ENCODE data around the gene CRMP1. TPM values are rescaled to one million over a fixed set of nuclear protein-coding genes. Genes with fewer than 3 reads are reported as not detected.

CRMP1 gene
- total and polyA plus RNA-seq, 2 of the 4 experiments (the other 2 are of a cell fraction) = 4.1 to 7.4 TPM

GRCh38 chr4:5869966-5870619, 22.8 kb downstream of the CRMP1 start:
- H2BK5ac ChIP-seq (ENCODE audit: low read depth, low read length, poor library complexity, severe bottlenecking) = no peak overlapping the region
- no peaks in the 10 kb centered on the region for H3K9me3 ChIP-seq (ENCODE audit: control insufficient read depth, insufficient read depth, low read length)
- ChIA-PET CTCF (interaction anchor here (0.5 kb wide), 1 partner anchor 24 kb away, joined by 3 read pairs; no protein-coding TSS in a partner anchor), POLR2A (ENCODE audit: unreplicated experiment) (no interaction called here)
- WGBS, 2 experiments (ENCODE audit: extremely low coverage in 2 of 2, insufficient read length in 1 of 2) = 56% methylated on average over 4 of the region's 14 CpGs; no CpG with 5 or more reads in 1 of the 2 experiments
- in situ Hi-C loops (cut with MboI; ENCODE audit: low sequenced_read_pairs) (no loop called here), intact Hi-C loops (cut with micrococcal nuclease) (no loop called here), dilution Hi-C loops (cut with HindIII; ENCODE audit: low sequenced_read_pairs, unreplicated experiment) (no loop called here)
- no peak for TF ChIP-seq MXI1 (IDR thresholded peaks at IDR 0.05; ENCODE audit: borderline replicate concordance, low read depth, low read length)
- no peak for TF ChIP-seq NFE2L2 (IDR thresholded peaks at IDR 0.05; ENCODE audit: low read depth, low read length)
- no peak for TF ChIP-seq MAFK (IDR thresholded peaks at IDR 0.05; ENCODE audit: low read depth, low read length)
- no peak for TF ChIP-seq BHLHE40 (IDR thresholded peaks at IDR 0.05; ENCODE audit: low read depth, low read length)
- TF ChIP-seq, protein P1, sequence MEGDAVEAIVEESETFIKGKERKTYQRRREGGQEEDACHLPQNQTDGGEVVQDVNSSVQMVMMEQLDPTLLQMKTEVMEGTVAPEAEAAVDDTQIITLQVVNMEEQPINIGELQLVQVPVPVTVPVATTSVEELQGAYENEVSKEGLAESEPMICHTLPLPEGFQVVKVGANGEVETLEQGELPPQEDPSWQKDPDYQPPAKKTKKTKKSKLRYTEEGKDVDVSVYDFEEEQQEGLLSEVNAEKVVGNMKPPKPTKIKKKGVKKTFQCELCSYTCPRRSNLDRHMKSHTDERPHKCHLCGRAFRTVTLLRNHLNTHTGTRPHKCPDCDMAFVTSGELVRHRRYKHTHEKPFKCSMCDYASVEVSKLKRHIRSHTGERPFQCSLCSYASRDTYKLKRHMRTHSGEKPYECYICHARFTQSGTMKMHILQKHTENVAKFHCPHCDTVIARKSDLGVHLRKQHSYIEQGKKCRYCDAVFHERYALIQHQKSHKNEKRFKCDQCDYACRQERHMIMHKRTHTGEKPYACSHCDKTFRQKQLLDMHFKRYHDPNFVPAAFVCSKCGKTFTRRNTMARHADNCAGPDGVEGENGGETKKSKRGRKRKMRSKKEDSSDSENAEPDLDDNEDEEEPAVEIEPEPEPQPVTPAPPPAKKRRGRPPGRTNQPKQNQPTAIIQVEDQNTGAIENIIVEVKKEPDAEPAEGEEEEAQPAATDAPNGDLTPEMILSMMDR (conservative IDR thresholded peaks at IDR 0.05; ENCODE audit: low read depth, low read length) = no peak
- no peak for TF ChIP-seq FOS (IDR thresholded peaks at IDR 0.05; ENCODE audit: low read depth, low read length)
- no peak for TF ChIP-seq RAD21 (IDR thresholded peaks at IDR 0.05; ENCODE audit: low read length)
- TF ChIP-seq CEBPB (IDR thresholded peaks at IDR 0.05; ENCODE audit: low read depth, low read length) = no peak
- H3K4me2 ChIP-seq (ENCODE audit: low read depth, low read length) = no peak overlapping the region
- H3K36me3 ChIP-seq (ENCODE audit: control insufficient read depth, insufficient read depth, low read length) = no peaks in the 10 kb centered on the region
- H4K8ac ChIP-seq (ENCODE audit: low read depth in 2 of 2, low read length in 2 of 2) = no peak overlapping the region
- H3K4me3 ChIP-seq (ENCODE audit: insufficient read depth, low read depth, low read length) = no peak overlapping the region
- no peak overlapping the region for H3K27ac ChIP-seq (ENCODE audit: insufficient read depth, low read length)
- no TSS peak for BruUV-seq (replicated peaks)
- H4K20me1 ChIP-seq (ENCODE audit: insufficient read depth, low read length) = no peaks in the 10 kb centered on the region; the same call in 1 of the 2 replicates
- H3K56ac ChIP-seq (ENCODE audit: extremely low read depth, insufficient read depth, low read length) = no peak overlapping the region
- H3K14ac ChIP-seq (replicated peaks; ENCODE audit: low read depth, low read length) = no peak overlapping the region
- no peak for DNase-seq
- H4K91ac ChIP-seq (ENCODE audit: insufficient read depth, low read depth, low read length) = no peak overlapping the region
- H3K9ac ChIP-seq (ENCODE audit: low read depth, low read length) = no peak overlapping the region
- no peaks in the 10 kb centered on the region for H3K79me1 ChIP-seq (ENCODE audit: low read depth in 1 of 2, low read length in 2 of 2)
- H2AK9ac ChIP-seq (replicated peaks; ENCODE audit: low read depth, low read length, poor library complexity) = no peak overlapping the region
- no peak overlapping the region for H2BK120ac ChIP-seq (ENCODE audit: low read depth, low read length)
- no peaks in the 10 kb centered on the region; the same call in 1 of the 2 replicates for H3K27me3 ChIP-seq (ENCODE audit: control insufficient read depth, insufficient read depth, low read length)
- no peak overlapping the region for H4K5ac ChIP-seq (ENCODE audit: low read depth, low read length)
- ATAC-seq (ENCODE audit: low read depth) = no peak
- no peak overlapping the region for H3K18ac ChIP-seq (ENCODE audit: low read depth, low read length)
- H2AFZ ChIP-seq (replicated peaks; ENCODE audit: low read length, poor library complexity) = no peak overlapping the region
- no peak overlapping the region for H2BK20ac ChIP-seq (ENCODE audit: low read depth, low read length)
- H2AK5ac ChIP-seq (ENCODE audit: low read depth, low read length) = no peak overlapping the region
- no peak overlapping the region for H2BK15ac ChIP-seq (ENCODE audit: low read depth, low read length)
- no peaks in the 10 kb centered on the region for H3K9me1 ChIP-seq (ENCODE audit: insufficient read depth, low read length)
- H3K4ac ChIP-seq (ENCODE audit: low read depth, low read length) = no peak overlapping the region
- H3K23ac ChIP-seq (ENCODE audit: low read depth, low read length) = no peak overlapping the region
- H3K4me1 ChIP-seq (ENCODE audit: control insufficient read depth, insufficient read depth, low read length) = no peaks in the 10 kb centered on the region; the same call in 1 of the 2 replicates
